HG02642 (cell line): Measurements from ENCODE around the gene SIK2.

Experiments used
- ATAC-seq: cut with Tn5 transposase; IDR thresholded peaks from one replicate; pipeline ENCODE4 v1.9.1; 2021; ENCODE audit warnings: mild to moderate bottlenecking; ENCODE audit not compliant: unreplicated experiment, poor library complexity

Gene SIK2

DNA sequence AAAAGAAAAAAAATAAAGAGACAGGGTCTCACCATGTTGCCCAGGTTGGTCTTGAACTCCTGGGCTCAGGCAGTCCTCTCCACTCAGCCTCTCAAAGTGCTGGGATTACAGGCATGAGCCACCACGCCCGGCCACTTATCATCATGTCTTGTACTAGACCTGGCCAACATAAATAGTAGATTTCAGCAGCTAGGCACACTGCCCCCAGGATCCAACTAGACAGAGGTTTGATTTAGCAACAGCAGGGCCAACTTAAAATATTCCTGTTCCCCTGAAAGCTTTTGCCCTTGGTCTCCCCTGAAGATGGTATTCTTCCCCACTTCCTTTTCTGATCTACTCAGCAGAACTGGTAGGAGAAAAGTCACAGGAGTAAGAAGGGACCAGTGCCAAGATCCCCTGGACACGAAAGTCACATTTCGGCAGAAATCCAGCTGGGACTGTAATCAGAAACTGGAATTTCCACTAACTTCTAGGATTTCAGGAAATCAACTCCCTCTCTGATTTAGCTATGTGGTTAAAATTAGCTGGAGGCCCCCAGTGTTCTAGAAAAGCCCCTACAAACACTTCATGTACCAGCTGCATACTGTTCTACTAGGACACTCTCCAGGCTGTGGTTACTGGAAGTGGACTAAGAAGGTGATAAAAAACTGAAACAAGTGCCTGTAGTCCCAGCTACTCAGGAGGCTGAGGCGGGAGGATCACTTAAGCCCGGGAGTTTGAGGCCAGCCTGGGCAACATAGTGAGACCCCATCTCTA, 172.9 kb downstream of the SIK2 start:
- ATAC-seq = no peak

DNA sequence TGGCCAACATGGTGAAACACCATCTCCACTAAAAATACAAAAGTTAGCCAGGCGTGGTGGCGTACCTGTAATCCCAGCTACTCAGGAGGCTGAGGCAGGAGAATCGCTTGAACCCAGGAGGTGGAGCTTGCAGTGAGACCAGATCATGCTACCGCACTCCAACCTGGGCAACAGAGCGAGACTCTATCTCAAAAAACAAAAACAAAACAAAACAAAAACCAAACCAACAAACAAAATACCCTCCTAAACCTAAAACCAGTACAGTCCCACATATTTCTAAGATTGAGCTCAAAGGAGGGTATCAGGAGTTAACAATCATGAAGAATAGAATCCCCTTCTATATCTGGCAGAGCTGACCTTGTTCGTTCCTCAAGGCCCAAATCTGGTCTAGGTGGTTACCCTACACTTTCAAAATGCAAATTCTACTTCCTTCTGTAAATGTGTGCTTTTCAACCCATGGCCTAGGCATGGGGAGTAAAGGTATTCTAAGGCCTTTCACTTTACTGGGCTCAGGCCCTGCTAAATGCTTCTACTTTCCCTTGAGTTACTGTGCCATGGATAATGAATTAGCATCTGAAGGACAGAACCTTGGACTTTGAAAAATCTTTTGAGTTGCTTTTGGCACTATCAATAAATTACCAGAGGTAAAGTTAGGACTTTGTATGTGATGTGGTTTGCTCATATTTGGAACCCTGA, 174.3 kb downstream of the SIK2 start:
- ATAC-seq = peak; percentile 96

DNA sequence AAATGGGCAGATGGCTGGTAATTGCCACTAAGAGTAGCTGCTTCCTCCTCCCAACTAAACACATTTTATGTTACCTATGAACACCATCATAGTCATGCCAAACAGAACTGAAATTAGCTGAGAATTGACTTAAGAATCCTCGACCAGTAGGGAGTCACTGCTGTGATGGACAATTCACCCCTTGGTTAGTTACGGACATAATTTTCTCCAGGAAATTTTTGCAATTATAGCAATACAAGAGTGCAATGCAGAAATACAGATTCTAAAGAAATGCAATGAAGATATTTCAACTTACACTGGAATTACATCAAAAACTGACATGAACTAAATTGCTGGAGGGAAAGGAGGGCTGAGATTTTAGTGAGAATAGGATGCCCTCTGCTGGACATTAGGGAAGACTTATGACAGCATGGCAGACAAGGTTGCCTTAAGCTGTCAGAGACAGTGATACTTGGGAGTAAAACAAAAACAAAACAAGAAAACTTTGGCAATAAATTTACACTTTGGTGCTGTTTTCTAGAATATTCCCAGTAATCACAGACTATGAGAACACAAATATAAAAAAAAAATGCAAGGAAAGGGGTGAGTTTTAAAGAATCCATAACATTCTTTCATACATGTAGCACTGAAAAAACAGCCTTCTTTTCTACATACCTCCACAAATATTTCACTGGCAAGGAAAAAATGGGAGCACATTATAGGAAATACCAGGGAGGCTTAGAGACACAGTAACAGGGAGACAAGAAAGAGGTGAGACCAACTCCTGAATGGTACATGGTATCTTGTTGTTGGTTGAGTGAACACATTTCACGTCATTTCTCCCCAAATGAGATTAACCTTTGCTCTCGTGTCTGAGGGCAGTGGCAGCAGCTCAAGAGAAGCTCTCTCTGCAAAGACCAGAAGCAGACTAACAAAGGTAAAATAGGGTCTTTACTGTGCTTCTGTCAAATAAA, 175.1 kb downstream of the SIK2 start:
- peak; percentile 58 for ATAC-seq

DNA sequence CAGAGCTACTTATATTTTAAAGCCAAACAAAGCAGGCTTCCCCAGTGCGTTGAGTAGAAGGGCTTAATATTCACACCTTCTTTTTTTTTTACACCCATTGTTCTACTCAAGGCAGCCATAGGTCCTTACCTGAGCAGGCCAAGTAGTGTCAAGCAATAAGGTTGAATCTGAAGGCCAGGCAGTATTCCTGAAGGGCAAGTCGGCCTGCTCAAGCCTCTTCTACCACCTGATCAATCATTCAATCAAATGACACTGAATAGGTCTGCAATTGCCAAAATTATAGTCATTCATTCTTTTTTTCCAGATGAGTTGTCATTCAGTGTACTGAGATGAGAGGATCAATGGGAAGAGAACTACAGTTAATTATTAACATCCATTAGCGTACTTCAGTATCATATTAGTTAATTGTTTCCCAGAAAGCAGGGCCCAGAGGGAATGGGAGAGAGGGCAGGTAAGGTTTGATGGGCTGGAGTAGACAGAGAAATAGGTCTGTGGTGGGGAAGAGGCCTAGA, 175.9 kb downstream of the SIK2 start:
- ATAC-seq = no peak

DNA sequence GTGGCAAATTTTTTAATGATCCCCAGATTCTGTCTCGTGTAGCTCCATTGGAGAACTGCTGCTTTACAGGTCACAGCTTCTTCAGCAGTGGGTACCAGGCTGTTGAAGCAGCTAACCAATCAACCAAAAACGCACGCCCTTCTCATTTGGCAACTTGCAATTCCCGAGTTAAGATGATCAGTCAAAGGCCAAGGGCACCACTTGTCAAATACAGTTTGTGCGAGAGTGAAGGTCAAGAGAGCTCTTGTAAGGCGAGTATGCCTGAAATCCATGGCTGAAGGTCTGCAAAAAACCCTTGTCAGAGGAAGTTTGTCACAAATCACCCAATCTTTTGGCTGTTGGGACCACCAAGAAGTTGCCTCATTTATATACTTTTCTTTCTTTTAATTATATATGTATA, 176.9 kb downstream of the SIK2 start:
- ATAC-seq = no peak
